ENCODE measurements around the gene GLG1.
"Not testable (repeated sequence)": the region's sequence is repeated elsewhere in the genome, so short reads cannot be mapped to it uniquely, and the experiment has no call there.

GLG1 gene

DNA sequence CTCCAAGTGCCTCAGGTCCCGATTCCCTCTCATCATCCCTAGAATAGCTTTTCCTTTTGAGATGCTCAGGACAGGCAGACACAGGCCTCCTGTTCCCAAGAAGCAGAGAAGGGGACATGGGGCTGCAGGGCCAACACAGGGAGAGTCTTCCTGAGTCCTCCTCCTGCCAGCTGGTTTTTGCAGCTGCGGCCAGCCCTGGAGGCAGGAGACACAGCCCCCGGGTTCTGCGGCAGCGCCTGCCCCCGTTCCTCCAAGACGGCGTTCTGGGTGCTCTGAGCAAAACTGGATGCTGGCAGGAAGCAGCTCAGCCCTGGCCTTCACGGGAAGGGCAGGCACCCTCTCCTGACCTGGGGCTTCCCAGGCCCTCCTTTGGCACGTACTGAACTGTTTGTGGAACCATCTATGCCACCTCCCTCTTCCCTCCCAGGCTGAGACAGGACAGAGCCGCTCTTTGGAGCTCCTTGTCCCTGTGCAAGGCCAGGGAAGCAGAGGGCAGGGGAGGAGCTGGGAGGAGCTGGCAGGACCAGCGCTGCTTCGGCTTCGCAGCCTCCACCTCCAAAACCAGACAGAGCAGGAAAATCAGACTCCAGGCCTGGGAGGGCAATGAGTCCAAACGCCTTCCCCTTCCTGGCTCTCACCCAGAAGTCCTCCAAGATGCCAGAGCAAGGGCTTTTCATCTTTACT lies 208.6 kb downstream of the GLG1 start:
- DNase-seq, result not testable (repeated sequence)

Data from NCI-H2171 (cell line).